Activated CD4-positive, alpha-beta T cell treated with anti-CD3 and anti-CD28 coated beads, Interleukin-2, Interleukin-4, amounts not matched to agents 100 ng/mL and 50 ng/mL, durations not matched to agents 16 hours and 8 hours (primary cell): ENCODE results near the gene PIN4.
"Not testable (repeated sequence)": the region's sequence is repeated elsewhere in the genome, so short reads cannot be mapped to it uniquely, and the experiment has no call there.

Experiments
- DNase-seq: peaks from one replicate; pipeline ENCODE4 v3.0.0-alpha.2; 2020; ENCODE audit warnings: low spot score

Gene PIN4

GRCh38 chrX:72202792-72203401 is 21.3 kb downstream of the PIN4 start:
- DNase-seq, result no peak

- peak; percentile 2 for DNase-seq
Observed at GRCh38 chrX:72203421-72203820, 21.9 kb downstream of the PIN4 start.

GRCh38 chrX:72205706-72206105 is 24.1 kb downstream of the PIN4 start:
- DNase-seq, result no peak

- DNase-seq, result no peak
Observed at GRCh38 chrX:72207366-72207765, 25.8 kb downstream of the PIN4 start.

GRCh38 chrX:72208126-72208800 is 26.7 kb downstream of the PIN4 start:
- no peak for DNase-seq

GRCh38 chrX:72216973-72217372 is 35.4 kb downstream of the PIN4 start:
- no peak for DNase-seq

GRCh38 chrX:72220375-72220774 is 38.8 kb downstream of the PIN4 start:
- not testable (repeated sequence) for DNase-seq

- DNase-seq, result no peak
Observed at GRCh38 chrX:72230290-72230689, 48.7 kb downstream of the PIN4 start.

- no peak for DNase-seq
Observed at GRCh38 chrX:72236841-72237240, 55.3 kb downstream of the PIN4 start.

GRCh38 chrX:72238183-72238582 is 56.6 kb downstream of the PIN4 start:
- no peak for DNase-seq

GRCh38 chrX:72238721-72239475 is 57.3 kb downstream of the PIN4 start, which contains the start of gene ERCC6L:
ERCC6L (minus strand) TSS chrX:72239027; CDS start chrX:72238911, 116 bp downstream.
- DNase-seq, result peak; percentile 87

GRCh38 chrX:72240976-72241375 is 59.4 kb downstream of the PIN4 start:
- no peak for DNase-seq

GRCh38 chrX:72243472-72243871 is 61.9 kb downstream of the PIN4 start:
- no peak for DNase-seq

GRCh38 chrX:72245461-72246089 is 64.0 kb downstream of the PIN4 start:
- DNase-seq, result peak; percentile 52

GRCh38 chrX:72247206-72247942 is 65.8 kb downstream of the PIN4 start:
- no peak for DNase-seq
